SK-N-SH treated with all-trans-retinoic acid at 6 μM for 48 hours (cell line): ENCODE results near the gene SART1.

Experiments
- ATAC-seq: fragments of 200-7000 bp; cut with Tn5 transposase; 3 replicates; pipeline ENCODE4 v1.9.1; 2020; ENCODE audit warnings: mild to moderate bottlenecking, moderate library complexity
- BACH2 ChIP-seq: fragments of 250-450 bp; sonication (Bioruptor Pico); IDR thresholded peaks from 2 replicates; pipeline ENCODE4 v1.9.0; 2021; ENCODE audit warnings: mild to moderate bottlenecking, borderline replicate concordance
- CSDC2 ChIP-seq: fragments of 250-450 bp; sonication (Bioruptor Pico); IDR thresholded peaks from 2 replicates; pipeline ENCODE4 v1.5.0; 2020; ENCODE audit warnings: mild to moderate bottlenecking, moderate library complexity
- GLIS3 ChIP-seq: fragments of 250-450 bp; sonication (Bioruptor Pico); IDR thresholded peaks from 2 replicates; pipeline ENCODE4 v1.5.0; 2020; ENCODE audit warnings: mild to moderate bottlenecking, moderate library complexity
- ISL1 ChIP-seq: fragments of 250-450 bp; sonication (Bioruptor Pico); IDR thresholded peaks from 2 replicates; pipeline ENCODE4 v2.1.2; 2022; ENCODE audit warnings: mild to moderate bottlenecking, moderate library complexity
- PPARA ChIP-seq: fragments of 250-450 bp; sonication (Bioruptor Pico); IDR thresholded peaks from 2 replicates; pipeline ENCODE4 v1.5.0; 2020; ENCODE audit warnings: mild to moderate bottlenecking, borderline replicate concordance
- RARB ChIP-seq: fragments of 250-450 bp; sonication (Bioruptor Pico); IDR thresholded peaks from 2 replicates; pipeline ENCODE4 v1.8.0; 2021; ENCODE audit warnings: mild to moderate bottlenecking, moderate library complexity
- TCF4 ChIP-seq: fragments of 250-450 bp; sonication (Bioruptor Pico); IDR thresholded peaks from 2 replicates; pipeline ENCODE4 v1.8.0; 2021; ENCODE audit warnings: mild to moderate bottlenecking, moderate library complexity, borderline replicate concordance
- ZC3H10 ChIP-seq: fragments of 250-450 bp; sonication (Bioruptor Pico); IDR thresholded peaks from 2 replicates; pipeline ENCODE4 v1.5.1; 2021; ENCODE audit warnings: mild to moderate bottlenecking, moderate library complexity
- ZFP3 ChIP-seq: fragments of 250-450 bp; sonication (Bioruptor Pico); IDR thresholded peaks from 2 replicates; pipeline ENCODE4 v1.5.0; 2020; ENCODE audit warnings: mild to moderate bottlenecking, moderate library complexity
- ZFP30 ChIP-seq: fragments of 450-650 bp; formaldehyde crosslinking; IDR thresholded peaks from 2 replicates; pipeline ENCODE4 v1.5.0; 2022; ENCODE audit warnings: mild to moderate bottlenecking, moderate library complexity
- ZNF70 ChIP-seq: fragments of 450-650 bp; formaldehyde crosslinking; IDR thresholded peaks from 2 replicates; pipeline ENCODE4 v1.5.0; 2020; ENCODE audit warnings: mild to moderate bottlenecking, moderate library complexity
- ZNF8 ChIP-seq: fragments of 450-650 bp; formaldehyde crosslinking; IDR thresholded peaks from 2 replicates; pipeline ENCODE4 v1.5.0; 2020; ENCODE audit warnings: mild to moderate bottlenecking, moderate library complexity
- TF ChIP-seq, protein P1 (sequence below): fragments of 250-450 bp; sonication (Bioruptor Pico); IDR thresholded peaks from 2 replicates; pipeline ENCODE4 v1.5.1; 2020; ENCODE audit warnings: low read depth, mild to moderate bottlenecking, moderate library complexity
- TF ChIP-seq, protein P2 (sequence below): fragments of 250-450 bp; sonication (Bioruptor Pico); IDR thresholded peaks from 2 replicates; pipeline ENCODE4 v1.5.1; 2021; ENCODE audit warnings: mild to moderate bottlenecking, moderate library complexity
- TF ChIP-seq, protein P3 (sequence below): fragments of 250-450 bp; sonication (Bioruptor Pico); IDR thresholded peaks from 2 replicates; pipeline ENCODE4 v1.8.0; 2020; ENCODE audit warnings: mild to moderate bottlenecking, moderate library complexity, borderline replicate concordance
- TF ChIP-seq, protein P4 (sequence below): fragments of 250-450 bp; sonication (Bioruptor Pico); IDR thresholded peaks from 2 replicates; pipeline ENCODE4 v1.5.0; 2020; ENCODE audit warnings: mild to moderate bottlenecking, moderate library complexity
- TF ChIP-seq, protein P5 (sequence below): fragments of 250-450 bp; sonication (Bioruptor Pico); IDR thresholded peaks from 2 replicates; pipeline ENCODE4 v1.8.0; 2021; ENCODE audit warnings: low read depth, mild to moderate bottlenecking, moderate library complexity, borderline replicate concordance

The SART1 gene

DNA sequence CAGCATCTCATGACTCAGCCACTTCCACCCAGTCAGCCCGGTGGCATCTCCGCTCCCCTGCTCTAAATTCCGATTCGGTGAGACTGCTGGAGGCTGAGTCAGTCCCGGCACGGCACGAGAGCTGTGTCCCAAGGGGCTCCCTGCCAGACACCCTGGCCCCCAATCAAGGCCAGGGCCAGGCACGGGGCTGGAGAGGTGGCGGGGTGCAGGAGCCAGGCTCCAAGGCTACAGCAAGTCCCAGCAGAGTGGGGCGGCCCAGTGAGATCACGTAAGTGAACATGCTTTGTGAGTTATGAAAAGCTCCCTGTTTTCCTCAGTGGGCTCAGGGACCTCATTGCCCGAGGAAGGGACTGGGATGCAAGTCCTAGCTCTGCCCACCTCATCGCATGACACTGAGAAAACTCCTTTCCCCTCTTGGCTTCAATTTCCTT, 45.7 kb upstream of the SART1 start:
- peak; percentile 81 for ATAC-seq
- TF ChIP-seq ZNF8 (no peak), TCF4 (CRISPR knock-in tag) (no peak), ISL1 (peak; percentile 29; the same call in 1 of the 2 replicates)
- TF ChIP-seq, protein P1, sequence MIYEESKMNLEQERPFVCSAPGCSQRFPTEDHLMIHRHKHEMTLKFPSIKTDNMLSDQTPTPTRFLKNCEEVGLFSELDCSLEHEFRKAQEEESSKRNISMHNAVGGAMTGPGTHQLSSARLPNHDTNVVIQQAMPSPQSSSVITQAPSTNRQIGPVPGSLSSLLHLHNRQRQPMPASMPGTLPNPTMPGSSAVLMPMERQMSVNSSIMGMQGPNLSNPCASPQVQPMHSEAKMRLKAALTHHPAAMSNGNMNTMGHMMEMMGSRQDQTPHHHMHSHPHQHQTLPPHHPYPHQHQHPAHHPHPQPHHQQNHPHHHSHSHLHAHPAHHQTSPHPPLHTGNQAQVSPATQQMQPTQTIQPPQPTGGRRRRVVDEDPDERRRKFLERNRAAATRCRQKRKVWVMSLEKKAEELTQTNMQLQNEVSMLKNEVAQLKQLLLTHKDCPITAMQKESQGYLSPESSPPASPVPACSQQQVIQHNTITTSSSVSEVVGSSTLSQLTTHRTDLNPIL (CRISPR knock-in tag): 0 out of 2 replicates have a peak, but pooled peaks have one; percentile 23
- TF ChIP-seq, protein P2, sequence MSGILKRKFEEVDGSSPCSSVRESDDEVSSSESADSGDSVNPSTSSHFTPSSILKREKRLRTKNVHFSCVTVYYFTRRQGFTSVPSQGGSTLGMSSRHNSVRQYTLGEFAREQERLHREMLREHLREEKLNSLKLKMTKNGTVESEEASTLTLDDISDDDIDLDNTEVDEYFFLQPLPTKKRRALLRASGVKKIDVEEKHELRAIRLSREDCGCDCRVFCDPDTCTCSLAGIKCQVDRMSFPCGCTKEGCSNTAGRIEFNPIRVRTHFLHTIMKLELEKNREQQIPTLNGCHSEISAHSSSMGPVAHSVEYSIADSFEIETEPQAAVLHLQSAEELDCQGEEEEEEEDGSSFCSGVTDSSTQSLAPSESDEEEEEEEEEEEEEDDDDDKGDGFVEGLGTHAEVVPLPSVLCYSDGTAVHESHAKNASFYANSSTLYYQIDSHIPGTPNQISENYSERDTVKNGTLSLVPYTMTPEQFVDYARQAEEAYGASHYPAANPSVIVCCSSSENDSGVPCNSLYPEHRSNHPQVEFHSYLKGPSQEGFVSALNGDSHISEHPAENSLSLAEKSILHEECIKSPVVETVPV: no peak
- TF ChIP-seq, protein P3, sequence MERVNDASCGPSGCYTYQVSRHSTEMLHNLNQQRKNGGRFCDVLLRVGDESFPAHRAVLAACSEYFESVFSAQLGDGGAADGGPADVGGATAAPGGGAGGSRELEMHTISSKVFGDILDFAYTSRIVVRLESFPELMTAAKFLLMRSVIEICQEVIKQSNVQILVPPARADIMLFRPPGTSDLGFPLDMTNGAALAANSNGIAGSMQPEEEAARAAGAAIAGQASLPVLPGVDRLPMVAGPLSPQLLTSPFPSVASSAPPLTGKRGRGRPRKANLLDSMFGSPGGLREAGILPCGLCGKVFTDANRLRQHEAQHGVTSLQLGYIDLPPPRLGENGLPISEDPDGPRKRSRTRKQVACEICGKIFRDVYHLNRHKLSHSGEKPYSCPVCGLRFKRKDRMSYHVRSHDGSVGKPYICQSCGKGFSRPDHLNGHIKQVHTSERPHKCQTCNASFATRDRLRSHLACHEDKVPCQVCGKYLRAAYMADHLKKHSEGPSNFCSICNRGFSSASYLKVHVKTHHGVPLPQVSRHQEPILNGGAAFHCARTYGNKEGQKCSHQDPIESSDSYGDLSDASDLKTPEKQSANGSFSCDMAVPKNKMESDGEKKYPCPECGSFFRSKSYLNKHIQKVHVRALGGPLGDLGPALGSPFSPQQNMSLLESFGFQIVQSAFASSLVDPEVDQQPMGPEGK (CRISPR knock-in tag): peak; percentile 41; the same call in 1 of the 2 replicates
- TF ChIP-seq, all 23 proteins: peak for 3

DNA sequence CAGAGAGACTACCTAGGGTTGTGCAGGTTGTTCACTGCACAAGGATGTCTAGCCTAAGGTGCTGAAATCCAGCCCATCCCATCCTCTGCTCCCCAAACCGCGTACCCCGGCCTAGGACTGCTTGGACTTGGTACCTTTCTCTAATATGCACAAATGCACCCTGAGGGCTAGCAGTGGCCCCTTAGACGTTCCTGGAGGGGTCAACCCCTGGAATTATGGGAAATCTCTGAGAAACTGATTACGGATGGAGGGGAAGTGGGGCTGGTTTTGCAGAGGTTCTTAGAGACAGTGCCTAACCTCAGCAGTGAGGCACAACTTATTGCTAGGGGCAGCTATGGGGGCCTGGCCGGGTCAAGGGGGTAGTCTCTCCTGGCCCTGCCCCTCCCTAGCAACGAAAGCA, 45.1 kb upstream of the SART1 start:
- no peak for ATAC-seq
- TF ChIP-seq ZC3H10 (CRISPR knock-in tag) (no peak), ZFP3 (no peak), RARB (CRISPR knock-in tag) (no peak), CSDC2 (no peak), PPARA (no peak)
- TF ChIP-seq, protein P4, sequence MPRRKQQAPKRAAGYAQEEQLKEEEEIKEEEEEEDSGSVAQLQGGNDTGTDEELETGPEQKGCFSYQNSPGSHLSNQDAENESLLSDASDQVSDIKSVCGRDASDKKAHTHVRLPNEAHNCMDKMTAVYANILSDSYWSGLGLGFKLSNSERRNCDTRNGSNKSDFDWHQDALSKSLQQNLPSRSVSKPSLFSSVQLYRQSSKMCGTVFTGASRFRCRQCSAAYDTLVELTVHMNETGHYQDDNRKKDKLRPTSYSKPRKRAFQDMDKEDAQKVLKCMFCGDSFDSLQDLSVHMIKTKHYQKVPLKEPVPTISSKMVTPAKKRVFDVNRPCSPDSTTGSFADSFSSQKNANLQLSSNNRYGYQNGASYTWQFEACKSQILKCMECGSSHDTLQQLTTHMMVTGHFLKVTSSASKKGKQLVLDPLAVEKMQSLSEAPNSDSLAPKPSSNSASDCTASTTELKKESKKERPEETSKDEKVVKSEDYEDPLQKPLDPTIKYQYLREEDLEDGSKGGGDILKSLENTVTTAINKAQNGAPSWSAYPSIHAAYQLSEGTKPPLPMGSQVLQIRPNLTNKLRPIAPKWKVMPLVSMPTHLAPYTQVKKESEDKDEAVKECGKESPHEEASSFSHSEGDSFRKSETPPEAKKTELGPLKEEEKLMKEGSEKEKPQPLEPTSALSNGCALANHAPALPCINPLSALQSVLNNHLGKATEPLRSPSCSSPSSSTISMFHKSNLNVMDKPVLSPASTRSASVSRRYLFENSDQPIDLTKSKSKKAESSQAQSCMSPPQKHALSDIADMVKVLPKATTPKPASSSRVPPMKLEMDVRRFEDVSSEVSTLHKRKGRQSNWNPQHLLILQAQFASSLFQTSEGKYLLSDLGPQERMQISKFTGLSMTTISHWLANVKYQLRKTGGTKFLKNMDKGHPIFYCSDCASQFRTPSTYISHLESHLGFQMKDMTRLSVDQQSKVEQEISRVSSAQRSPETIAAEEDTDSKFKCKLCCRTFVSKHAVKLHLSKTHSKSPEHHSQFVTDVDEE (CRISPR knock-in tag): no peak
- TF ChIP-seq, protein P1 (CRISPR knock-in tag): no peak
- TF ChIP-seq, protein P5, sequence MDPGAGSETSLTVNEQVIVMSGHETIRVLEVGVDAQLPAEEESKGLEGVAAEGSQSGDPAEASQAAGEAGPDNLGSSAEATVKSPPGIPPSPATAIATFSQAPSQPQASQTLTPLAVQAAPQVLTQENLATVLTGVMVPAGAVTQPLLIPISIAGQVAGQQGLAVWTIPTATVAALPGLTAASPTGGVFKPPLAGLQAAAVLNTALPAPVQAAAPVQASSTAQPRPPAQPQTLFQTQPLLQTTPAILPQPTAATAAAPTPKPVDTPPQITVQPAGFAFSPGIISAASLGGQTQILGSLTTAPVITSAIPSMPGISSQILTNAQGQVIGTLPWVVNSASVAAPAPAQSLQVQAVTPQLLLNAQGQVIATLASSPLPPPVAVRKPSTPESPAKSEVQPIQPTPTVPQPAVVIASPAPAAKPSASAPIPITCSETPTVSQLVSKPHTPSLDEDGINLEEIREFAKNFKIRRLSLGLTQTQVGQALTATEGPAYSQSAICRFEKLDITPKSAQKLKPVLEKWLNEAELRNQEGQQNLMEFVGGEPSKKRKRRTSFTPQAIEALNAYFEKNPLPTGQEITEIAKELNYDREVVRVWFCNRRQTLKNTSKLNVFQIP (CRISPR knock-in tag): no peak
- TF ChIP-seq, all 23 proteins: peak for 0

DNA sequence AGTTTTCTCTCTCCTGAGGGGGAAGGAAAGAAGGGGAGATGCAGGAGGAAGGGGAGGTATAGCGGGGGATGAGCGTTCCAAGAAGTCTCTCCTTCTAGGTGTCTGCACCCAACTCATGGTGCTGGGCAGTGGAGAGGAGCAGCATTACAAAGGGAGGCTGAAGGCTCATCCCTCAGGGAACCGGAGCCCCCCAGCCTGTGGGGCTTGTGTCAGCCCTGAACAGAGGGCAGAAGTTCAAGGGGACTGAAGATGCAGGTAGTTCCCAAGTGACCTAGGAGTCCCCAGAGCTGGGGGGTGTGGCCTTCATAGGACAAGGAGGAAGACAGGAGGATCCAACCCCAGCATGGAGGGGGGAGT, 44.5 kb upstream of the SART1 start:
- no peak for ATAC-seq
- TF ChIP-seq ZNF8 (no peak), TCF4 (CRISPR knock-in tag) (no peak), RARB (CRISPR knock-in tag) (no peak), PPARA (no peak), ZNF70 (CRISPR knock-in tag) (no peak), ZFP3 (no peak), GLIS3 (CRISPR knock-in tag) (no peak), ZC3H10 (CRISPR knock-in tag) (no peak), ZFP30 (CRISPR knock-in tag) (no peak), BACH2 (CRISPR knock-in tag) (no peak)
- TF ChIP-seq, protein P2: no peak
- TF ChIP-seq, protein P3 (CRISPR knock-in tag): no peak
- TF ChIP-seq, protein P4 (CRISPR knock-in tag): no peak
- TF ChIP-seq, protein P1 (CRISPR knock-in tag): no peak
